ENCODE measurements around the gene POMC.
"Not testable (repeated sequence)": the region's sequence is repeated elsewhere in the genome, so short reads cannot be mapped to it uniquely, and the experiment has no call there.

The POMC gene

DNA sequence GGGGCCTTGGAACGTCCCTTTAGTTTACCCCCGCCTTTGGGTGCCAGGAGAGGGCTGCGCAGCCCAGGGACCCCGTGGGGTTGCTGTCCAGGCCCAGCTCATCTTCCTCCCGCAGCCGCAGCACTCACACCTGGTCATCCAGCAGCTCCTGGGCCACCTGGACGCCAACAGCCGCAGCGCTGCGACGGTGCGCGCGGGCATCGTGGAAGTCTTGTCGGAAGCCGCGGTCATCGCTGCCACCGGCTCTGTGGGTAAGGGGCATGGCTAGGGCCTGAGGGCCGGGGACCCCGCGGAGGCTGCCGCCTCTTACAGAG lies 37.2 kb downstream of the POMC start:
- no peak for FAIRE-seq

DNA sequence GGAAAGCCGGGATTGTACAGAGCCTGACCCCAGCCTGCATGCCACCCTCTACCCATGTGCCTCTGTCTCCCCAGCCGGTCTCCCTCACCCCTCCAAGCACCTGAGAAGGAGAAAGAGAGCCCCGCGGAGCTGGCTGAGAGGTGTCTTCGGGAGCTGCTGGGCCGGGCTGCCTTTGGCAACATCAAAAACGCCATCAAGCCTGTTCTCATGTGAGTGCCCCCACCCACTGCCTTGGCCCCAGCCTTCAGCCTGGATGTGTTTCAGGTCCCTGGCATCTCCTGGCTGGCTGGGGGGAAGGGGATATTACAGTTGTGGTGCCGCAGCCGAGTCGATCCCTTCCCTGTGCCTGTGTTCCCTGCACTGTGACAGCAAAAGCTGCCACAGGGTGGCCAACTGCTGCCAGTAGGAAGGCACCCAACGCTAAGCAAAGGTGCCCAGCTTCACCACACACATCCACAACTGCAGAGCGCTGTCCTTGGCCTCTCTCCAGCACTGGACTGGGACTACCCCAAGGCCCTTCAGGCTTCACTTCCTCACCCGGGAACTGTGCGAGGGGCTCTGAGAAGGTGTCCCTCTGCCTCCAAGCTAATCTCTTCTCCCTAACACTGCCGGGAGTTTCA lies 38.4 kb downstream of the POMC start:
- no peak for FAIRE-seq

DNA sequence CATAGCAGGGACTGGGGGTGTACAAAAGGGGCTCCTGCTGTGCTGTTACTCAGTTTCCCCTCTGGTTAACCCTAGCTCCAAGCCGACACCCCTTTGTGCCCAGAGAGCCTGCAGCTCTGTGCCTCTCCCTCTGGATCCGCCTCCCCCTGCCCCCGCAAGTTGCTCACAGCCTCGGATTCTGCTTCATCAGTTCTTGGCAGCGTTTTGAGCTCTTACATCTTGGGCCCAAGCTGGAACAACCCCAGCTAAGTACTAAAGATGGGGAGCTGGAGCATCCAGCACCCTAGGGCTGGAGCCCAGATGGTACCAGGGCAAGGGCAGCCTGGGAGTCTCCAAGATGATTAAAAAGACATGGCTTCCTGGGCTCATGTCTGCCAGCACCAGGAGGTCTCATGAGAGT lies 40.7 kb downstream of the POMC start:
- FAIRE-seq, result no peak

DNA sequence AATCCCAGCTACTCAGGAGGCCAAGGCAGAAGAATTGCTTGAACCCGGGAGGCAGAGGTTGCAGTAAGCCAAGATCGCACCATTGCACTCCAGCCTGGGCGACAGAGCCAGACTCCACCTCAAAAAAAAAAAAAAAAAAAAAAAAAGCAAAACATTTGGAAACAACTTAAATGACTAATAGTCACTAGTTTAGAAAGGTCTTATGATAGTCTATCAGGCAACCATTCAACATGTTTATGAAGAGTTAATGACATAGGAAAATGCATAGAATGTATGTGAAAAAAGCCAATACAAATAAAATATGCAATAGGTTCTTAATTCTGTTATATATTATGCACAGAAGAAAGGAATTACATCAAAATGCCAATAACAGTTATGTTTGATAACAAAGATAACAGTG lies 41.3 kb downstream of the POMC start:
- not testable (repeated sequence) for FAIRE-seq

DNA sequence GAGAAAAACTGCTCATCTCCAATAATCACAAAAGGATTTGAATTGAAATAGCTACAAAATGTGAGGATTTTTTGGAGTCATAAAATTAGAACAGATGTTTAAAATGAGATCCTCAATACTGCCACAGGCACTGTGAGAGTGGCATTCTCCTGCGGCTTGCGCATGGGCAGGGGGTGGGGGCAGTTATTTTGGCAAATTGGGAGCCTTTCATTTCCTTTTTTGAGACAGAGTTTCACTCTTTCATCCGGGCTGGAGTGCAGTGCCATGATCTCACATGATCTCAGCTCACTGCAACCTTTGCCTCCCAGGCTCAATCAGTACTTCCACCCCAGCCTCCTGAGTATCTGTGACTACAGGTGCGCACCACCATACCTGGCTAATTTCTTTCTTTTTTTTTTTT lies 42.4 kb downstream of the POMC start:
- no peak for FAIRE-seq

DNA sequence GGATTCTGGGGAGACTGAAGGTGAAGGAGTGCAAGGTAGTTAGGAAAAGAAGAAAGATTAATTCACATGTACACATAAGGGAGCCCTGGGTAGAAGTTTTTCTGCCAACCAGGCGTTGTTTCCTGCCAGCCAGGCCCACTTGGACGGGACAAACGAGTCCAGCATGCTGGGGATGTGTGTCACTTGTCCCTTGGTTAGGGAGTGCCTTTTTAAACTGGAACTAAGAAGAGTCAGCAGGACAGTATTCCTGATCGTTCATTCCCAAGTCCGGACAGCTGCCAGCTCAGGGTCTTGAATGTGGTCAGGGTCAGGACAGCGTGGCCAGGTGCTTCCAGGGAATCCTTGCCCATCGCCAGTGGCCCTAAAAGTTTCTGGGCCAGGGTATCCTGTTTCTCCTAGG lies 43.2 kb downstream of the POMC start:
- FAIRE-seq, result no peak

DNA sequence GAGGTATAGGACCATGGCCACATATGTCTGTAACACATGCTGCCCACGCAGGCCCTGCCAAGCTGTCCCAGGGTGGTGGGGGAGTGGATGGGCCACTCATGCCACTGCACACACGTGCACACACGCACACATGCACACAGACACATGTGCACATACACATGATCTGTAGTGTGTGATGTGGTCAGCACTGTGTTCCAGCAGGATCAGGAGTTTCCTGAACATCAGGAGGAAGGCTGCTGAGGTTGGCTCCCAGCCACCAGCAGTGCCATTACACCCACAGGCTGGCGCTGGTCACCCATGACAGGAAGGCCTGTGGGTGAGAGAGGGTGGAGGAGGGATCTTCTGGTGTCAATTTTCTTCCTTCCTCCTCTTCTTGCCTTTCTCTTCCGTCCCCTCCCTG lies 44.7 kb downstream of the POMC start:
- no peak for FAIRE-seq

DNA sequence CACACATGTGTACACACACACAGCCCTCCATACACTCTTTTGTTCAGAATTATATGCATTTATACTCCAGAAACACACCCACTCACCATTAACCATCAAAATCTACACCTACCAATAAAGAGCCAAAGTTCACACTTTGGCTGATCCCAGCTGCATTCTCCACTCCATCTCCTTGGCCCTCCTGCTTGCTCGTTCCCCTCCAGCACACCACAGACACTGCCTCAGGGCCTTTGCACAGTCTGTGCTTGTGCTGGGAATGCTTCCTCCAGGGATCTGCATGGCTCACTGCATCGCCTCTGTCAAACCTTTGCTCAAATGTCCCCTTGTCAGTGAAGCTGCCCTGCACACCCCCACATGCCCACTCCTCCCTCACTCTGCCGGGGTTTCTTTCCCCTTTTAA lies 46.0 kb downstream of the POMC start:
- no peak for FAIRE-seq

DNA sequence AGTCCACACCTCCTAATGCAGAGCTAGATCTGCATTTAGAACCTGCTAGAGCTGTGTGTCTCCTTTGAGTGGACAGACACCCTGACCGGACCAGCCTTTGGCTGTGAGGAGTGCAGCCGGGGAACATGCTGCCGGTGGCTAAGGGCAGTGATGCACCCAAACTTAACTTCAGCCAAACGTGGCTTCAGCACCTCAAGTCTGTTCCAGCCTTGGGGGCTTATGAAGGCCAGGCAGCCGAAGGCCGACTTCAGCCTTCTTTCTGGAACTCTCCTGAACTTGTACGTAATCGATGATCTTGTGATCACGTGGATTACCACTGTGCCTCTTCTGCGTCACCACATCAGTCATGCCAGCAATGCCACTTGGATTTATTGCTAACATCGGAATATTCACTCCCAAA lies 49.1 kb downstream of the POMC start:
- FAIRE-seq, result no peak

DNA sequence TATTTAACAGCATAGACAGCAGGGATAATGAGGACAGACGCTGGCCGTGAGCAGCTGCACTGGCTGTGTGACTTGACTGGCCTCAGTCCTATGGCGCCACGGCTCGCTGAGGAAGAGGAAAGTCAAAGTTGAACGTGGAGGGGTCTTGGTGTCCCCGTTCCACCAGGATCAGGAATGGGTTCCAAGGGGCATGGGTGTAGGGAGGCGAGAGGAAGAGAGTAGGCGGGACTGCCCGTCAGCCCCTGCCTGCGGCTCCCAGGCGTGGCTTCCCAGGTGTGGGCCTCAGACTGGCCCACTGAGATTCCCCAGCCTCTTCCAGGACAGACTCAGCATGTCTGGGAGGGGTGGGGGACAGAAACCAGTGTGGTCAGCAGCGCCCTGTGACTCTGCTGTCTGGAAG lies 51.4 kb downstream of the POMC start:
- FAIRE-seq, result no peak

DNA sequence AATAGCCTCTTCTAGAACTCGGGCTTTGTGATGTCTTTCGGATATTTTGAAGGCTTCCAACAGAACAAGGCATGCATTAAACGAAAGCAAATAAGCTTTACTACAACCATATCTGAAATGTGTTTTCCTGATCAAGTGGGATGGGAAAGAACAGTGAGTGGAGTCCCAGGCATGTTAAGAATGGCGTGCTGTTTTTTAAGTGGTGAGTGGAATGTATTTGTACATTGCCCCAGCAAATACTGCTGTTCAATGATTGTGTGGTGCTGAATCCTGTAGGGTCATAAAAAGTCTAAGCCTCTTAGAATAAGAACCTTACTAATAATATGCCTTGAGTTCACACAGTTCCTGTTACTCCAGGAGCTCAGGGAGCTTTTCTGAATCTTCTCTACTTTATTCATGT lies 52.5 kb downstream of the POMC start:
- no peak for FAIRE-seq

DNA sequence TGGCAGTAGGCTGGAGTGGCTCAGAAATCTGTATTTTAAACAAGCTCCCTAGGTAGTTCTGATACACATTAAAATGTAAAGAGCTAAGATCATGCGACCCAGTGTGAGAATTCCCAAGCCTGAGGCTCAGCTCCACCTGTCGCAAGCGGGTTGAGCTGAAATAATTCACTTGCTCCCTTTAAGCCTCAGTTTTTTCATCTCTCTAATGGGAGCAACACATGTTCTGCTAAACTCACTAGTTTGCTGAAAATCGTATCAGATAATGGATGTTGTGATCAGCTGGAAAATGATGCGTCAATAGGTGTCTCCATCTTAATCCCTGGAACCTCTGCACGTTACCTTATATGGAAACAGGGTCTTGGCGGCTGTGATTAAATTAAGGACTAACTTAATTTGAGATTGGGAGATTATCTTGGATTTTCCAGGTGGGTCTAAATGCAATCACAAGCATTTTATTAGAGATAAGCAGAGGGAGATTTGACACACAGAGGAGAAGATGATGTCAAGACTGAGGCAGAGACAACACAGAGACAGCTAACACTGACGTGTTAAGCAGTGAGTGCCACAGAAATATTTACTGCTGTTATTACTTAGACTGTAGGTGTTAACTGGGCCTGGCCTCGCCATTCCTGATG lies 53.0 kb downstream of the POMC start:
- FAIRE-seq, result no peak

DNA sequence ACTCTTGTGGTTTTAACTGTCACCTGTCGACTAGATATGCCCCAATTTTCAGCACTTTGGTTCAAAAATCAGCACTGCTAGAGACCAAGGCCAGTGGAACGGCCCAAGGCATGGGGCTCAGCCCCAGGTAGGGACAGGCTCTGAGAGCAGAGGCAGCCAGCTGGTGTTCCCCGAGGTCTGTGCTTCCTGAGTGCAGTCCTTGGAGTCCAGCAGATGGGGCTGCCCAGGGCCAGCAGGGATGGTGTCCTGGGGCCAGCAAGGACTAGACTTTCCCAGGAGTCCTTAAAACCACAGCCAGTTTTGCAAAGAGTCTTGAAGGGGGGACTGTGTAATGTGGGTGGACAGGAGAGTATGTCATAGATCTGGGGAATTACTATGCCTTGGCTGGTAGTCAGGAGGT lies 56.3 kb downstream of the POMC start:
- no peak for FAIRE-seq

Measured in islet of Langerhans (tissue), 1 donor.